HG03439 (cell line): ENCODE results near the gene SMARCAL1.

Experiments used
- ATAC-seq: cut with Tn5 transposase; IDR thresholded peaks from one replicate; pipeline ENCODE4 v1.9.1; 2021; ENCODE audit warnings: mild to moderate bottlenecking, moderate library complexity; ENCODE audit not compliant: unreplicated experiment

The SMARCAL1 gene

GRCh38 chr2:216522892-216523502 lies 110.7 kb downstream of the SMARCAL1 start:
- ATAC-seq = no peak

DNA sequence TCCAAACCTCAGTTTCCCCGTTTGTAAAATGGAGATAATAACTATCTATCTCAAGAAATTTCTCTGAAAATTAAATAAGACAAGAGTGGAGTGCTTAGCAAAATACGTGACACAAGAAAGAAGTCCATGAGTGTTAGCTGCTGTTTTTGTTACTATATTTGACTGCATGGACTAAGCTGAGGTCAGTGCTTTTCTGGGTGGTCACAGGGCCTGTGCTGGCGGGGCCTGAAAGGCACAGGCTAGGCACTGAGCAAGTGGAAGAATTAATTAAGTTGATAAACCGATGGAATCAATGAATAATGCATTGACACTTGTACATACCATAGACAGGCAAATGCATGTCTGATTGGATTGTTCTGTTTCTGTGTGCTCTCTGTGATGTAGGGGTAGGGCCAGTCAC lies 113.7 kb downstream of the SMARCAL1 start:
- ATAC-seq = no peak

DNA sequence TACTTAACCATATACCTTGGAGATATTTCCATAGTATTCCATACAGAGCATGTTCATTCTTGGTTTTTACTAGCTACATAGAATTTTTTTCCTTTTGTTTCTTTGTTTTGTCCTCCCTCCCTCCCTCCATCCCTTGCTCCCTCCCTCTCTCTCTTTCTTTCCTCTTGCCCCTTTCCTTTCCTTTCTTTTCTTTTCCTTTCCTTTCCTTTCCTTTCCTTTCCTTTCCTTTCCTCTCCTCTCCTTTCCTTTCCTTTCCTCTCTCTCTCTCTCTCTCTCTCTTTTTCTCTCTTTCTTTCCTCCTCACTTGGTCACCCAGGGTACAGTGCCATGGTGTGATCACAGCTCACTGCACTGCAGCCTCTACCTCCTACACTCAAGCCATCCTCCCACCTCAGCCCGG lies 114.7 kb downstream of the SMARCAL1 start:
- ATAC-seq = no peak

DNA sequence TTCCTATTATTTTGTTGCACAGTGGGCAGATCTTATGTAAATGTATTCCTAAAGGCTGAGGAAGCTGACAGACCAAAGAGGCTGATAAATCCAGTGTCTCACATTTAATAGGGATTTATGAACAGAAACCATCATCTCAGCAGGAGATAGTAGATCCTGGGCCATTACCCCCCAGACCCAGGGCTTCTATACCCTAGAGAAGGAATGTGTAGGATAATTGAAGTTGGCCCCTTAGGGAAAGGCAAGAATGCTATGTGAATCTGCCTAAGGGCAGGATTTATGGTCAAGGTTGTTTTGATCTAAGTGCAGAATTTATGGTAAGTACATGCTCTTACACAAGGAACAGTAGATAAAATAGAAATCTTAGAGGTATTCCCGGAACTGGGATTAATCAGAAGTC lies 115.3 kb downstream of the SMARCAL1 start:
- ATAC-seq = no peak

DNA sequence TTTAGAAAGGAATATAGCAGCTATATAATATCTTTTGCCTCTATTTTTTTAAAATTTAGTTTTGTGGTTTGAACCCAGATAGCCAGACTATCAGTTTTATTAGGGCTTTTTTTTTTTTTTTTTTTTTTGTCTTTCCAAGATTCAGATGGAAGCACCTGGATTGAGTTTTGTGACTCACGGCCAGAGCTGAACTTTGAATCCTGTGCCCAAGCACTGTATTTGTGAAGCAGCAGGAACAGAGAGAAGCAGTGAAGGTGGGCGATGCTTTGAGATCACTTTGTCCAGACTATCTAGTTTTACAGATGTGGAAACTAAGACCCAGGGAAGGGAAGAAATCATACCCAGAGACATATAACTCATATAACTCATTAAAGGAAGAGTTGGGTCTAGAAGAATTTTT lies 120.3 kb downstream of the SMARCAL1 start:
- no peak for ATAC-seq
